GM23338 (cell line): ENCODE measurements around the gene PSPN. TPM values are rescaled to one million over a fixed set of nuclear protein-coding genes. Genes with fewer than 3 reads are reported as not detected.

Experiments
- ATAC-seq: fragments of 200-7000 bp; cut with Tn5 transposase; 3 replicates; pipeline ENCODE4 v1.9.1; 2020
- DNase-seq: peaks from one replicate; pipeline ENCODE4 v3.0.0-alpha.2; 2015; ENCODE audit warnings: low spot score
- H2AFZ ChIP-seq: fragments of 200-600 bp; sonication (generic); 2 replicates; pipeline ENCODE4 v1.8.0; 2016; ENCODE audit warnings: antibody characterized with exemption, mild to moderate bottlenecking, moderate library complexity
- H3F3A ChIP-seq: fragments of 200-600 bp; sonication (generic); replicated peaks from 2 replicates; pipeline ENCODE4 v1.8.0; 2017; ENCODE audit warnings: antibody characterized with exemption, mixed run types, low read depth
- H3K27ac ChIP-seq: fragments of 200-600 bp; sonication (generic); 2 replicates; pipeline ENCODE4 v1.6.1; 2016; ENCODE audit warnings: low read depth
- H3K27me3 ChIP-seq: fragments of 200-600 bp; sonication (generic); 2 replicates; pipeline ENCODE4 v1.8.0; 2016; ENCODE audit warnings: mild to moderate bottlenecking, mixed run types, moderate library complexity; ENCODE audit not compliant: insufficient read depth
- H3K36me3 ChIP-seq: fragments of 200-600 bp; sonication (generic); 2 replicates; pipeline ENCODE4 v1.8.0; 2016; ENCODE audit warnings: mild to moderate bottlenecking; ENCODE audit not compliant: insufficient read depth
- H3K4me1 ChIP-seq: fragments of 200-600 bp; sonication (generic); 2 replicates; pipeline ENCODE4 v1.8.0; 2016; ENCODE audit warnings: mild to moderate bottlenecking, moderate library complexity; ENCODE audit not compliant: insufficient read depth
- H3K4me2 ChIP-seq: fragments of 200-600 bp; sonication (generic); 2 replicates; pipeline ENCODE4 v1.7.1; 2017; ENCODE audit warnings: mixed run types
- H3K4me3 ChIP-seq: fragments of 200-600 bp; sonication (generic); 2 replicates; pipeline ENCODE4 v1.6.1; 2016; ENCODE audit warnings: mixed run types
- H3K79me2 ChIP-seq: fragments of 200-600 bp; sonication (generic); replicated peaks from 2 replicates; pipeline ENCODE4 v1.8.0; 2017; ENCODE audit warnings: mild to moderate bottlenecking; ENCODE audit not compliant: insufficient read depth
- H3K9me2 ChIP-seq: fragments of 200-600 bp; sonication (generic); 2 replicates; pipeline ENCODE4 v1.8.0; 2017; ENCODE audit not compliant: insufficient read depth
- H4K20me1 ChIP-seq: fragments of 200-600 bp; sonication (generic); replicated peaks from 2 replicates; pipeline ENCODE4 v1.8.0; 2017; ENCODE audit warnings: mild to moderate bottlenecking; ENCODE audit not compliant: insufficient read depth
- H3K27ac Mint-ChIP-seq: 2 replicates; pipeline ENCODE4 v1.8.0; 2020; ENCODE audit warnings: inconsistent platforms, mild to moderate bottlenecking, moderate library complexity, mixed read lengths
- H3K27me3 Mint-ChIP-seq: 3 replicates; pipeline ENCODE4 v1.8.0; 2022; ENCODE audit warnings: low read depth, mild to moderate bottlenecking, moderate library complexity, mixed read lengths, inconsistent platforms; ENCODE audit not compliant: insufficient read depth, poor library complexity
- H3K36me3 Mint-ChIP-seq: 3 replicates; pipeline ENCODE4 v1.8.0; 2021; ENCODE audit warnings: low read depth, mild to moderate bottlenecking, inconsistent platforms, moderate library complexity, mixed read lengths
- H3K4me1 Mint-ChIP-seq: 3 replicates; pipeline ENCODE4 v1.8.0; 2020; ENCODE audit warnings: mild to moderate bottlenecking, inconsistent platforms, mixed read lengths
- H3K4me3 Mint-ChIP-seq: 3 replicates; pipeline ENCODE4 v1.8.0; 2021; ENCODE audit warnings: moderate library complexity, mild to moderate bottlenecking, inconsistent platforms, mixed read lengths
- H3K9me3 Mint-ChIP-seq: 3 replicates; pipeline ENCODE4 v1.8.0; 2020; ENCODE audit warnings: moderate library complexity, mild to moderate bottlenecking, inconsistent platforms, mixed read lengths
- CREB1 ChIP-seq: fragments of 250-450 bp; sonication (Bioruptor Pico); IDR thresholded peaks from 2 replicates; pipeline ENCODE4 v1.5.0; 2020; ENCODE audit warnings: low read depth, mild to moderate bottlenecking, moderate library complexity
- POLR2AphosphoS5 ChIP-seq: IDR thresholded peaks from 2 replicates; pipeline ENCODE4 v1.6.1; 2016; ENCODE audit warnings: antibody characterized with exemption, low read depth
- polyA plus RNA-seq: library from polyadenylated mRNA; unstranded; fragments of >200 nt; fragmentation: Nextera tagmentation; extraction: Ambion mirVana; gene quantifications from 2 replicates; pipeline ENCODE4 v1.2.1, GENCODE V29; 2016
- total RNA-seq: library from RNA; depleted of rRNA; stranded (reverse); fragments of >200 nt; shearing (Covaris generic); gene quantifications from 2 replicates; pipeline ENCODE4 v1.2.3, GENCODE V29; 2014
- TF ChIP-seq, protein P1 (sequence below): IDR thresholded peaks from one replicate; pipeline ENCODE4 v1.6.1; 2018; ENCODE audit warnings: antibody characterized with exemption; ENCODE audit not compliant: unreplicated experiment
- TF ChIP-seq, protein P2 (sequence below): fragments of 250-450 bp; sonication (Bioruptor Pico); IDR thresholded peaks from 2 replicates; pipeline ENCODE4 v1.5.0; 2020; ENCODE audit warnings: mild to moderate bottlenecking, moderate library complexity
- TF ChIP-seq, protein P3 (sequence below): IDR thresholded peaks from 2 replicates; pipeline ENCODE4 v1.6.1; 2016; ENCODE audit warnings: antibody characterized with exemption

The PSPN gene
- total and polyA plus RNA-seq, 2 experiments from 2014 or later = 0.82 to 1.2 TPM

DNA sequence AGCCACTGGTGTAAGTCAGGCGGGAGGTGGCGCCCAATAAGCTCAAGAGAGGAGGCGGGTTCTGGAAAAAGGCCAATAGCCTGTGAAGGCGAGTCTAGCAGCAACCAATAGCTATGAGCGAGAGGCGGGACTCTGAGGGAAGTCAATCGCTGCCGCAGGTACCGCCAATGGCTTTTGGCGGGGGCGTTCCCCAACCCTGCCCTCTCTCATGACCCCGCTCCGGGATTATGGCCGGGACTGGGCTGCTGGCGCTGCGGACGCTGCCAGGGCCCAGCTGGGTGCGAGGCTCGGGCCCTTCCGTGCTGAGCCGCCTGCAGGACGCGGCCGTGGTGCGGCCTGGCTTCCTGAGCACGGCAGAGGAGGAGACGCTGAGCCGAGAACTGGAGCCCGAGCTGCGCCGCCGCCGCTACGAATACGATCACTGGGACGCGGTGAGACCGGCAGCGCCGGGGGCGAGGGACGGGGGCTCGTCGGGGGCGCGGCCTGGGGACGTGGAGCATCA lies 3.1 kb downstream of the PSPN start, which contains the start of gene ALKBH7:
Gene ALKBH7 (plus strand): TSS at position 201 of the 502 bp plus-strand sequence. CDS start 27 bp downstream, at position 228.
- peak within 1 kb of the TSS; percentile 83 for H3K27ac ChIP-seq
- no peaks in the 10 kb centered on the region for H3K27me3 ChIP-seq
- TF ChIP-seq POLR2AphosphoS5 = peak; percentile 81
- TF ChIP-seq CREB1 (CRISPR knock-in tag) = peak; percentile 61
- TF ChIP-seq, protein P1, sequence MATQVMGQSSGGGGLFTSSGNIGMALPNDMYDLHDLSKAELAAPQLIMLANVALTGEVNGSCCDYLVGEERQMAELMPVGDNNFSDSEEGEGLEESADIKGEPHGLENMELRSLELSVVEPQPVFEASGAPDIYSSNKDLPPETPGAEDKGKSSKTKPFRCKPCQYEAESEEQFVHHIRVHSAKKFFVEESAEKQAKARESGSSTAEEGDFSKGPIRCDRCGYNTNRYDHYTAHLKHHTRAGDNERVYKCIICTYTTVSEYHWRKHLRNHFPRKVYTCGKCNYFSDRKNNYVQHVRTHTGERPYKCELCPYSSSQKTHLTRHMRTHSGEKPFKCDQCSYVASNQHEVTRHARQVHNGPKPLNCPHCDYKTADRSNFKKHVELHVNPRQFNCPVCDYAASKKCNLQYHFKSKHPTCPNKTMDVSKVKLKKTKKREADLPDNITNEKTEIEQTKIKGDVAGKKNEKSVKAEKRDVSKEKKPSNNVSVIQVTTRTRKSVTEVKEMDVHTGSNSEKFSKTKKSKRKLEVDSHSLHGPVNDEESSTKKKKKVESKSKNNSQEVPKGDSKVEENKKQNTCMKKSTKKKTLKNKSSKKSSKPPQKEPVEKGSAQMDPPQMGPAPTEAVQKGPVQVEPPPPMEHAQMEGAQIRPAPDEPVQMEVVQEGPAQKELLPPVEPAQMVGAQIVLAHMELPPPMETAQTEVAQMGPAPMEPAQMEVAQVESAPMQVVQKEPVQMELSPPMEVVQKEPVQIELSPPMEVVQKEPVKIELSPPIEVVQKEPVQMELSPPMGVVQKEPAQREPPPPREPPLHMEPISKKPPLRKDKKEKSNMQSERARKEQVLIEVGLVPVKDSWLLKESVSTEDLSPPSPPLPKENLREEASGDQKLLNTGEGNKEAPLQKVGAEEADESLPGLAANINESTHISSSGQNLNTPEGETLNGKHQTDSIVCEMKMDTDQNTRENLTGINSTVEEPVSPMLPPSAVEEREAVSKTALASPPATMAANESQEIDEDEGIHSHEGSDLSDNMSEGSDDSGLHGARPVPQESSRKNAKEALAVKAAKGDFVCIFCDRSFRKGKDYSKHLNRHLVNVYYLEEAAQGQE = no peak
- H2AFZ ChIP-seq = peak within 1 kb of the TSS; percentile 61; the same call in 1 of the 2 replicates
- no peaks in the 10 kb centered on the region for H3K79me2 ChIP-seq
- H3K4me1 ChIP-seq = peaks cover 7% of the 10 kb centered on the region; the same call in 1 of the 2 replicates
- H3F3A ChIP-seq = 0 out of 2 replicates have a peak, but pooled peaks cover 4% of the 10 kb centered on the region
- peak; percentile 80 for ATAC-seq
- DNase-seq = peak; percentile 100
- Mint-ChIP-seq H3K4me3 (peak within 1 kb of the TSS; percentile 84), H3K9me3 (peaks cover 5% of the 10 kb centered on the region; the same call in 1 of the 3 replicates), H3K36me3 (peaks cover 19% of the 10 kb centered on the region), H3K27ac (peak within 1 kb of the TSS; percentile 95), H3K4me1 (peaks cover 17% of the 10 kb centered on the region), H3K27me3 (peaks cover 9% of the 10 kb centered on the region)
- H3K4me2 ChIP-seq = peak within 1 kb of the TSS; percentile 74
- no peaks in the 10 kb centered on the region for H3K9me2 ChIP-seq
- H3K4me3 ChIP-seq = peak within 1 kb of the TSS; percentile 84
- H3K36me3 ChIP-seq = no peaks in the 10 kb centered on the region; the same call in 1 of the 2 replicates
- H4K20me1 ChIP-seq = no peaks in the 10 kb centered on the region

DNA sequence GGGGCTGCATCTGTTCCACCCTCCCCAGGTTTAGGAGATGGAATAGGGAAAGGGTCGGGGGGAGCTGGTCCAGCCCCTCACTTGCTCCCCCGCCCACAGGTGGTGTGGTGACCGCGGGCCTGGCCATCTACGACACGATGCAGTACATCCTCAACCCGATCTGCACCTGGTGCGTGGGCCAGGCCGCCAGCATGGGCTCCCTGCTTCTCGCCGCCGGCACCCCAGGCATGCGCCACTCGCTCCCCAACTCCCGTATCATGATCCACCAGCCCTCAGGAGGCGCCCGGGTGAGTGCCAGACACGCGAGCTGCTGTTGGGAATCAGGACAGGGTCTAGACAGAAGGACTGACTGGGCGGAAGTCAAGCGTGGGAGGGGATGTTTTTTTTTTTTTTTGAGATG lies 11.4 kb downstream of the PSPN start:
- Mint-ChIP-seq H3K4me1 (peaks cover 4% of the 10 kb centered on the region; the same call in 1 of the 3 replicates), H3K27ac (no peak overlapping the region), H3K36me3 (peaks cover 46% of the 10 kb centered on the region), H3K9me3 (no peaks in the 10 kb centered on the region), H3K27me3 (peaks cover 4% of the 10 kb centered on the region), H3K4me3 (no peak overlapping the region)
- H3K36me3 ChIP-seq = peaks cover 18% of the 10 kb centered on the region
- DNase-seq (no peak), ATAC-seq (no peak)
- H3K9me2 ChIP-seq = no peaks in the 10 kb centered on the region
- no peaks in the 10 kb centered on the region for H3F3A ChIP-seq
- H3K4me1 ChIP-seq = no peaks in the 10 kb centered on the region; the same call in 1 of the 2 replicates
- no peaks in the 10 kb centered on the region; the same call in 1 of the 2 replicates for H4K20me1 ChIP-seq
- no peaks in the 10 kb centered on the region for H3K27me3 ChIP-seq
- no peak overlapping the region for H3K4me3 ChIP-seq
- H2AFZ ChIP-seq = no peak overlapping the region
- no peak overlapping the region for H3K4me2 ChIP-seq
- peaks cover 8% of the 10 kb centered on the region; the same call in 1 of the 2 replicates for H3K79me2 ChIP-seq
- no peak overlapping the region for H3K27ac ChIP-seq
- TF ChIP-seq, protein P2, sequence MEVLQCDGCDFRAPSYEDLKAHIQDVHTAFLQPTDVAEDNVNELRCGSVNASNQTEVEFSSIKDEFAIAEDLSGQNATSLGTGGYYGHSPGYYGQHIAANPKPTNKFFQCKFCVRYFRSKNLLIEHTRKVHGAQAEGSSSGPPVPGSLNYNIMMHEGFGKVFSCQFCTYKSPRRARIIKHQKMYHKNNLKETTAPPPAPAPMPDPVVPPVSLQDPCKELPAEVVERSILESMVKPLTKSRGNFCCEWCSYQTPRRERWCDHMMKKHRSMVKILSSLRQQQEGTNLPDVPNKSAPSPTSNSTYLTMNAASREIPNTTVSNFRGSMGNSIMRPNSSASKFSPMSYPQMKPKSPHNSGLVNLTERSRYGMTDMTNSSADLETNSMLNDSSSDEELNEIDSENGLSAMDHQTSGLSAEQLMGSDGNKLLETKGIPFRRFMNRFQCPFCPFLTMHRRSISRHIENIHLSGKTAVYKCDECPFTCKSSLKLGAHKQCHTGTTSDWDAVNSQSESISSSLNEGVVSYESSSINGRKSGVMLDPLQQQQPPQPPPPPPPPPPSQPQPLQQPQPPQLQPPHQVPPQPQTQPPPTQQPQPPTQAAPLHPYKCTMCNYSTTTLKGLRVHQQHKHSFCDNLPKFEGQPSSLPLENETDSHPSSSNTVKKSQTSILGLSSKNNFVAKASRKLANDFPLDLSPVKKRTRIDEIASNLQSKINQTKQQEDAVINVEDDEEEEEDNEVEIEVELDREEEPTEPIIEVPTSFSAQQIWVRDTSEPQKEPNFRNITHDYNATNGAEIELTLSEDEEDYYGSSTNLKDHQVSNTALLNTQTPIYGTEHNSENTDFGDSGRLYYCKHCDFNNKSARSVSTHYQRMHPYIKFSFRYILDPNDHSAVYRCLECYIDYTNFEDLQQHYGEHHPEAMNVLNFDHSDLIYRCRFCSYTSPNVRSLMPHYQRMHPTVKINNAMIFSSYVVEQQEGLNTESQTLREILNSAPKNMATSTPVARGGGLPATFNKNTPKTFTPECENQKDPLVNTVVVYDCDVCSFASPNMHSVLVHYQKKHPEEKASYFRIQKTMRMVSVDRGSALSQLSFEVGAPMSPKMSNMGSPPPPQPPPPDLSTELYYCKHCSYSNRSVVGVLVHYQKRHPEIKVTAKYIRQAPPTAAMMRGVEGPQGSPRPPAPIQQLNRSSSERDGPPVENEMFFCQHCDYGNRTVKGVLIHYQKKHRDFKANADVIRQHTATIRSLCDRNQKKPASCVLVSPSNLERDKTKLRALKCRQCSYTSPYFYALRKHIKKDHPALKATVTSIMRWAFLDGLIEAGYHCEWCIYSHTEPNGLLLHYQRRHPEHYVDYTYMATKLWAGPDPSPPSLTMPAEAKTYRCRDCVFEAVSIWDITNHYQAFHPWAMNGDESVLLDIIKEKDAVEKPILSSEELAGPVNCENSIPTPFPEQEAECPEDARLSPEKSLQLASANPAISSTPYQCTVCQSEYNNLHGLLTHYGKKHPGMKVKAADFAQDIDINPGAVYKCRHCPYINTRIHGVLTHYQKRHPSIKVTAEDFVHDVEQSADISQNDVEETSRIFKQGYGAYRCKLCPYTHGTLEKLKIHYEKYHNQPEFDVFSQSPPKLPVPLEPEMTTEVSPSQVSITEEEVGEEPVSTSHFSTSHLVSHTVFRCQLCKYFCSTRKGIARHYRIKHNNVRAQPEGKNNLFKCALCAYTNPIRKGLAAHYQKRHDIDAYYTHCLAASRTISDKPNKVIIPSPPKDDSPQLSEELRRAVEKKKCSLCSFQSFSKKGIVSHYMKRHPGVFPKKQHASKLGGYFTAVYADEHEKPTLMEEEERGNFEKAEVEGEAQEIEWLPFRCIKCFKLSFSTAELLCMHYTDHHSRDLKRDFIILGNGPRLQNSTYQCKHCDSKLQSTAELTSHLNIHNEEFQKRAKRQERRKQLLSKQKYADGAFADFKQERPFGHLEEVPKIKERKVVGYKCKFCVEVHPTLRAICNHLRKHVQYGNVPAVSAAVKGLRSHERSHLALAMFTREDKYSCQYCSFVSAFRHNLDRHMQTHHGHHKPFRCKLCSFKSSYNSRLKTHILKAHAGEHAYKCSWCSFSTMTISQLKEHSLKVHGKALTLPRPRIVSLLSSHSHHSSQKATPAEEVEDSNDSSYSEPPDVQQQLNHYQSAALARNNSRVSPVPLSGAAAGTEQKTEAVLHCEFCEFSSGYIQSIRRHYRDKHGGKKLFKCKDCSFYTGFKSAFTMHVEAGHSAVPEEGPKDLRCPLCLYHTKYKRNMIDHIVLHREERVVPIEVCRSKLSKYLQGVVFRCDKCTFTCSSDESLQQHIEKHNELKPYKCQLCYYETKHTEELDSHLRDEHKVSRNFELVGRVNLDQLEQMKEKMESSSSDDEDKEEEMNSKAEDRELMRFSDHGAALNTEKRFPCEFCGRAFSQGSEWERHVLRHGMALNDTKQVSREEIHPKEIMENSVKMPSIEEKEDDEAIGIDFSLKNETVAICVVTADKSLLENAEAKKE (CRISPR knock-in tag) = no peak
- TF ChIP-seq, protein P3, sequence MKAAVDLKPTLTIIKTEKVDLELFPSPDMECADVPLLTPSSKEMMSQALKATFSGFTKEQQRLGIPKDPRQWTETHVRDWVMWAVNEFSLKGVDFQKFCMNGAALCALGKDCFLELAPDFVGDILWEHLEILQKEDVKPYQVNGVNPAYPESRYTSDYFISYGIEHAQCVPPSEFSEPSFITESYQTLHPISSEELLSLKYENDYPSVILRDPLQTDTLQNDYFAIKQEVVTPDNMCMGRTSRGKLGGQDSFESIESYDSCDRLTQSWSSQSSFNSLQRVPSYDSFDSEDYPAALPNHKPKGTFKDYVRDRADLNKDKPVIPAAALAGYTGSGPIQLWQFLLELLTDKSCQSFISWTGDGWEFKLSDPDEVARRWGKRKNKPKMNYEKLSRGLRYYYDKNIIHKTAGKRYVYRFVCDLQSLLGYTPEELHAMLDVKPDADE = no peak
- TF ChIP-seq, protein P1 = no peak
